Ureter (tissue), 1 donor: Measurements from ENCODE around the gene LPIN3. TPM values are rescaled to one million over a fixed set of nuclear protein-coding genes. Genes with fewer than 3 reads are reported as not detected.
"Not testable (repeated sequence)": the region's sequence is repeated elsewhere in the genome, so short reads cannot be mapped to it uniquely, and the experiment has no call there.

ENCODE experiments used
- DNase-seq: peaks from one replicate; pipeline ENCODE4 v3.0.0-alpha.2; 2020; ENCODE audit warnings: low spot score
- total RNA-seq: library from RNA; stranded (reverse); gene quantifications from one replicate; pipeline ENCODE4 v1.2.4, GENCODE V29; 2023
- donor health status: DM: yes; HTN: yes; CAD: no.

The LPIN3 gene, protein sequence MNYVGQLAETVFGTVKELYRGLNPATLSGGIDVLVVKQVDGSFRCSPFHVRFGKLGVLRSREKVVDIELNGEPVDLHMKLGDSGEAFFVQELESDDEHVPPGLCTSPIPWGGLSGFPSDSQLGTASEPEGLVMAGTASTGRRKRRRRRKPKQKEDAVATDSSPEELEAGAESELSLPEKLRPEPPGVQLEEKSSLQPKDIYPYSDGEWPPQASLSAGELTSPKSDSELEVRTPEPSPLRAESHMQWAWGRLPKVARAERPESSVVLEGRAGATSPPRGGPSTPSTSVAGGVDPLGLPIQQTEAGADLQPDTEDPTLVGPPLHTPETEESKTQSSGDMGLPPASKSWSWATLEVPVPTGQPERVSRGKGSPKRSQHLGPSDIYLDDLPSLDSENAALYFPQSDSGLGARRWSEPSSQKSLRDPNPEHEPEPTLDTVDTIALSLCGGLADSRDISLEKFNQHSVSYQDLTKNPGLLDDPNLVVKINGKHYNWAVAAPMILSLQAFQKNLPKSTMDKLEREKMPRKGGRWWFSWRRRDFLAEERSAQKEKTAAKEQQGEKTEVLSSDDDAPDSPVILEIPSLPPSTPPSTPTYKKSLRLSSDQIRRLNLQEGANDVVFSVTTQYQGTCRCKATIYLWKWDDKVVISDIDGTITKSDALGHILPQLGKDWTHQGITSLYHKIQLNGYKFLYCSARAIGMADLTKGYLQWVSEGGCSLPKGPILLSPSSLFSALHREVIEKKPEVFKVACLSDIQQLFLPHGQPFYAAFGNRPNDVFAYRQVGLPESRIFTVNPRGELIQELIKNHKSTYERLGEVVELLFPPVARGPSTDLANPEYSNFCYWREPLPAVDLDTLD
- total RNA-seq: 30.4 TPM

DNA sequence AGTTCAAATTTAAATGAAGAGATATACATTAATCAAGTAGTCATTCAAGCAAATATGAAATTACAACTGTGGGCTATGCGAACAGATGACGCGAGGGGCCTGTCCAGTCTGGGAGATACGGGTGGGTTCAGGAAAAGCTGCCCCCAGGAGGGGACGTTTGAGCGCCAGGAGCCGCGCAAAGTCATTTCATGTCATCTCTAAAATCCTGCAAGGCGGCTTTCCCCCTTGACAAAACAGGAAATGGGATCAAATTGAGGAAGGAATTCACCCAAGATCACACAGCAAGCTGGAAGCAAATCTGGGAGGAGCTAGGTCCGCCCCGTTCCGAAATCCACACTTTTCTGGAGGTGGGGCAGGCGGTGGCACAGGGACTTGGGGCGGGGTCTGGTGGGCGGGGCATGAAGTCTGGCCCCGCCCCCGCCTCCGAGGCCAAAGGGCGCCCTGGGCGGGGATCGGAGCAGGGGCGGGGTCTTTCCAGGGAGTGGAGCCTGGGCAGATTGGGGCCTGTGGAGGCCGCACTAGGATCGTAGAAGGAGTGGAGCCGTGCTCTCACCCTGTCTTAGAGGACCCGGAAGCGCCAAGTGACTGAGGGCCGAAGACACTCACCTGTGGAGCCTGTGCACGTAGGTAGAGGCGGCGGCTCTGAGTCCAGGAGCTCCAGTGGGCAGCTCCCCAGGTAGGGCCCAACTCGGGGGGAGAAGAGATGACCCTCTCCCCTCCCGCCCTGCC is at the start of gene LPIN3:
Gene LPIN3 (plus strand): TSS at position 495 of the 729 bp plus-strand sequence. CDS start 4,983 bp downstream, outside the sequence.
- DNase-seq: peak; percentile 93

GRCh38 chr20:41293269-41294037 is 47.2 kb upstream of the LPIN3 start:
- DNase-seq: no peak

GRCh38 chr20:41299899-41300298 is 40.7 kb upstream of the LPIN3 start:
- DNase-seq: no peak

DNA sequence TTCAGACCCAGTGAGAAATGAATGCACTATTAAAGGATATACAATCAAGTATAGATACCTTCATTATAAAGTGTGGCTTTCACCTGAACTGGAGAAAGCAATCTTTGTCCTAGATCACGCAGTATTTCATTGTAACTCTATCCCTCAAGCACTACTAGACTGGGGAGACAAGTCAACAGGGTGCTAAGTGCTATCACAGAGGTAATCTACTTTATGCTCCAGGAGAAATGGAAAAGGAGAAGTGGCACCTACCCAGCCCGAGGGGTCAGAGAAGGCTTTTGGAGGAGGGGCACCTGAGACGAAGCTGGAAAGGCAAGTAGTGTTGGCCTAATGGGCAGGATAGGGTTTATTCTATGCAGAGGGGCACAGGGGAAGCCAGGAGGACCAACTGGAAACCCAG is 40.2 kb upstream of the LPIN3 start:
- DNase-seq: no peak

DNA sequence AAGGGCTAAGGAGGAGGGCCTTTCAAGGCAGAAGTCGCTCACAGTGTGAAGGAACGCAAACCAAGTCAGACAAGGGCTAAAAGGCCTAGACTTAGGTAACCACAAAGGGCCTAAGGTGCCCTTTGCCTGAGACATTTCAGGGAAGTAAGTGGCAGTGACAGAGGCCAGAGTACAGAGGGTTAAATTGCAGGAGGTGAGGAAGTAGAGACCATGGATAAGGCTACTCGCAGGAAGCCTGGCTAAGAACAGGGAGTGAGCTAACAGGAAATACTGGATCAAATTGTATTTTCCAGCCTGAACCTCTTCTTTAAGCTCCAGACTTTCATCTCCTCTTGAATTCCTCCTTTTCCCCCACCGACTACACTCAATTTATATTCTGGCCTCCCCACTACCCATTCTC is 39.7 kb upstream of the LPIN3 start:
- no peak for DNase-seq

DNA sequence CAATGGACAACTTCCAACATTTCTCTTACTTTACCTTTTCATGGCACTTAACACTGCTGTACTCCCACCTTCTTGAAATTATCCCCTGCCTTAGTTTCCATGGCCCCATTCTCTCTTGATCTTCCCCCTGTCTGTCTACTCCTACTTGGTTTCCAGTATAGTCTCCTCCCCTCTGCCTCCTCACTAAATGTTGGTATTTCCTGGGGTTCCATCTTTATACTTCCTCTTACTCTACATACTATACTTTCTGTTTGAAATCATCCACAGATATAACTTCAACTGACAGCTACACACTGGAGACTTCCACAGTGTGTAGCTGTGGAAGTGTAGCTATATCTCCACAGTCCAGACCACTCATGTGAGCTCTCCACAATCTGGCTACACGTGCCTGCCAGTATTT is 36.6 kb upstream of the LPIN3 start:
- no peak for DNase-seq

GRCh38 chr20:41304424-41305079 is 36.1 kb upstream of the LPIN3 start:
- no peak for DNase-seq

- DNase-seq: no peak
Observed at GRCh38 chr20:41306061-41306727, 34.4 kb upstream of the LPIN3 start.

GRCh38 chr20:41307021-41307420 is 33.6 kb upstream of the LPIN3 start:
- DNase-seq: no peak

DNA sequence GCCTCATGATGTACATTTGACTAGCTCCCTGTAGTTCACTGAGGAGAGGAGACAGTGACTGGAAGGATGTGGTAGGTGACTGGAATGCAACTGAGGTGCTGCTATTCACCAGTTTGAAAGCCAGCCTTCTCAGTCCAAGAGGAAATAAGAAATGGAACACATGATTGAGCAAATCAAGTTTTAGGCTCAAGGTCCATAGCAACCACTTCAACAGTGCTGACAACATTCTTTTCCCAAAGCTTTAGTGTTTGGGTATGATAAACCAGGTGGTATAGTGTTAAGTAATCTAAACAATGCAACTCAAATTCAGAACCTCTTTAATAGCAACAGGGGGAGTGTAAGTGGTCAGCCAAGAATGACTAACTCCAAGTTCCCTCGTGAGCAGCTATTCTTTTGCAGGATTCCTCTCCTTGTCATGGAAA is 32.3 kb upstream of the LPIN3 start:
- no peak for DNase-seq

DNA sequence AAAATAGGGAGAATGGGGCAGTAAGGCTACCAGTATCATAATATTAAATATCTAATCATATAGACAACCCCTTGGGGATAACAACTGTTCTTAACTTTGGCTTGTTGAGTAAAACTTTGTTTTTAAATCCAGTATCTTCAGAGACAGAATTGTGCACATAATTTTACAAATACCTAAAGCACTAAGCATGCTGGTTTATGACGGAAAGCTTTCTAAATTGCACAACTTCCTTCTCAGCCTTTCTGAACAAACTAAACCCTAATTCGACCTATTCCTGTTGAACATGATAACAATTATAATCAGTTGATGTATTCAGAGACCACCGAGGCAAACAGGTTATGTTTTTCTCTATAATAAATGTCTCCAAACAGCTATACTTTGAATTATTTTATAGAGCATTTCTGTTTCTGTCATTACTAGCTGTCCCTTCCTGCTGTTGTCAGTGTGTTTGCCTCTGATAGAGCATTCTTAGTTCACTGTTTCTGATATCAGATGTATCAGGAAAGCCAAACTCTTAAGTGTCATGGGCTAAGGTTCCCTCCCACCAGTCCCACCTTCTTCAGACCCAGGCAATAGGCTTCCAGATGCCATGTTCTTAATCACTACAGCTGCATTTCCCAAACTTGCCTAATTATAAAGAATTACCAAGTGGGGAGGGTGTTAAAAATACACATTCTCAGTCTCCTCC is 31.8 kb upstream of the LPIN3 start:
- no peak for DNase-seq

- no peak for DNase-seq
Observed at GRCh38 chr20:41309817-41310216, 30.8 kb upstream of the LPIN3 start.

DNA sequence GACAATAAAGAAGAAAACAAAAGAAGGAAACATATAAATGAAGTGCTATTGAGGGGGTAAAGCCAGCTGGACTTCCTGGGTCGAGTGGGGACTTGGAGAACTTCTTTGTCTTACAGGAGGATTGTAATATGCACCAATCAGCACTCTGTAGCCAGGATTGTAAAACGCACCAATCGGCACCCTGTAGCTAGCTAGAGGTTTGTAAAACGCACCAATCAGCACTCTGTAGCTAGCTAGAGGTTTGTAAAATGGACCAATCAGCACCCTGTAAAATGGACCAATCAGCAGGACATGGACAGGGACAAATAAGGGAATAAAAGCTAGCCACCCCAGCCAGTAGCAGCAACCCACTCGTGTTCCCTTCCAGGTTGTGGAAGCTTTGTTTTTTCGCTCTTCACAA is 28.6 kb upstream of the LPIN3 start:
- DNase-seq: not testable (repeated sequence)

DNA sequence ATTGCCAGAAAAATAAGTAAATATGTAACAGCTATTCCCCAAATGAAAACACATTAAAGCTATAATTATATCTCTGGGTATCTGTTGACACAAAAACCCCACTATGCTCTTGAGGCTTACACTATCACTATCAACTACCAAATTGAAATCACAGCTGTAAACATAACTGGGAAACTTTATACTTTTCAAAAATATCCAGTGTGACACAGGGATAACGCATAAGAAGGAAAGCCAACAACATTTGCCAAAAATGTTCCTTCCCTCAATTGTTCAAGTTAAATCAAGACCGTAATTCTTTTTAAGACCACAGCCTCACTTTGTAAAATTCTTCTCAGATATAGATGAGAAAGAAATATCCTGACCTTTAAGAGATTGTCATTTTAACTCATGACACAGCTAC is 26.2 kb upstream of the LPIN3 start:
- no peak for DNase-seq

GRCh38 chr20:41316051-41316450 is 24.6 kb upstream of the LPIN3 start:
- DNase-seq: no peak

DNA sequence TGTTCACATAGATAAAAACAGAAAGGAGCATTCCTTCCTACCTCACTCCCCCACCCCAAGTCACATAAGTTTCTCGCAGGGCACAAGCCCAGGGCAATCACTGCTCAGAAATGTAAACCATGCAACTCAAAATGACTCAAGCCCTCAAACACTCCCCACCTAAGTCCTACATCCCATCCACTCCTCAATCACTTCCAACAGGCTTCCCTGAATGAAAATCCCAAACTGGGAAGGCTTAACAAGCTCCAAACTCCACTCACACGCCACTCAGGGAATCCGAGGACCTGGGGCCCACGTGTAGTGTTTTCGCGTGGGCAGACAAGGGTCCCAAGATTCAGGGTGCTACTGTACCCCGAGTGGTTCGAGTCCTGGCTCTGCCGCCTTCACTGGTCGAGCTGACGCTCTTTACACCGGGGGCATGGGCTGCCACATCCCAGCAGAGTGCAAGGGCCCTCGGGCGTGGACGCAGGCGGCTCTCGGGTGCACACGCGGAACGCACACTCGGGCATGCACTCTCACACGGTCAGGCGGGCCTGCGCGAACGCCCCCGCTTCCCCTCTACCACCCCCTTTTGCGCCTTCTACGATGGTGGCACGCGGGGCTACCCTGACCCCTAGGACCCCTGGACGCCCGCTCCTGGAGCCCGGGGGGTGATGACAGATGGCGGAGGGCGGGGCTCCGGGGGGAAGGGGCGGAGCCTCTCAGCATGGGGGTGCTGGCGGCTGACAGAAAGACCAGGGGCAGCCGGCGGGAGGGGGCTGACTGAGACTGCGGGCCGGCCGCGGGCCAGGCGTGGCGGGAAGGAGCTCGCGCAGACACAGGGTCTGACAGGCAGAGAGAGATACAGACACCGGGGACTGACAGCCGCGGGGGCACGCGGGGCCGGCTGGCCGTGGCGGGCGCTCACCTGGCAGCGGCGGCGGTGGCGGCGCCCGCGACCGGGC is 23.7 kb upstream of the LPIN3 start:
- DNase-seq: peak; percentile 86

GRCh38 chr20:41317546-41318270 is 22.9 kb upstream of the LPIN3 start, which contains the start of gene ZHX3:
Gene ZHX3 (minus strand): TSS chr20:41317731. CDS start chr20:41204916, 112,815 bp downstream.
- peak; percentile 95 for DNase-seq

GRCh38 chr20:41318271-41318649 is 22.4 kb upstream of the LPIN3 start:
- no peak for DNase-seq
